Smooth muscle cell of the brain vasculature (primary cell): ENCODE data around the gene CD109.
"Not testable (repeated sequence)": the region's sequence is repeated elsewhere in the genome, so short reads cannot be mapped to it uniquely, and the experiment has no call there.

Source experiments
- DNase-seq: peaks from one replicate; pipeline ENCODE4 v3.0.0-alpha.2; 2012; ENCODE audit warnings: low read depth, low spot score

Gene CD109

GRCh38 chr6:73683574-73683973 is 12.4 kb upstream of the CD109 start:
- DNase-seq = not testable (repeated sequence)

- no peak for DNase-seq
Measured at GRCh38 chr6:73688351-73688750, 7.7 kb upstream of the CD109 start.

- no peak for DNase-seq
Measured at GRCh38 chr6:73690056-73690455, 5.9 kb upstream of the CD109 start.

GRCh38 chr6:73691512-73691911 is 4.5 kb upstream of the CD109 start:
- no peak for DNase-seq

- DNase-seq = no peak
Measured at GRCh38 chr6:73694711-73695411, 1.1 kb upstream of the CD109 start.

- no peak for DNase-seq
Measured at GRCh38 chr6:73696966-73697655, 1.1 kb downstream of the CD109 start.

GRCh38 chr6:73699676-73700459 is 3.9 kb downstream of the CD109 start:
- DNase-seq = no peak

GRCh38 chr6:73702444-73702843 is 6.4 kb downstream of the CD109 start:
- DNase-seq = no peak

GRCh38 chr6:73703466-73703865 is 7.5 kb downstream of the CD109 start:
- DNase-seq = no peak

GRCh38 chr6:73704260-73704659 is 8.3 kb downstream of the CD109 start:
- peak; percentile 92 for DNase-seq

- DNase-seq = no peak
Measured at GRCh38 chr6:73704798-73705197, 8.8 kb downstream of the CD109 start.

- no peak for DNase-seq
Measured at GRCh38 chr6:73706971-73707370, 11.0 kb downstream of the CD109 start.

- no peak for DNase-seq
Measured at GRCh38 chr6:73710470-73710869, 14.5 kb downstream of the CD109 start.

GRCh38 chr6:73710948-73711347 is 14.9 kb downstream of the CD109 start:
- no peak for DNase-seq

- no peak for DNase-seq
Measured at GRCh38 chr6:73712535-73713173, 16.7 kb downstream of the CD109 start.

- DNase-seq = no peak
Measured at GRCh38 chr6:73713426-73714147, 17.6 kb downstream of the CD109 start.

GRCh38 chr6:73715111-73715508 is 19.1 kb downstream of the CD109 start:
- not testable (repeated sequence) for DNase-seq

- no peak for DNase-seq
Measured at GRCh38 chr6:73719046-73719445, 23.0 kb downstream of the CD109 start.

GRCh38 chr6:73722318-73723060 is 26.5 kb downstream of the CD109 start:
- DNase-seq = no peak

- not testable (repeated sequence) for DNase-seq
Measured at GRCh38 chr6:73723480-73723879, 27.5 kb downstream of the CD109 start.

- no peak for DNase-seq
Measured at GRCh38 chr6:73724389-73724788, 28.4 kb downstream of the CD109 start.
